ENCODE measurements around the gene RNF112.

GRCh38 chr17:19426631-19427030, 15.6 kb downstream of the RNF112 start:
- TF ChIP-seq SALL2 (tag by site-specific recombination; IDR thresholded peaks at IDR 0.05; ENCODE audit: borderline replicate concordance): no peak
- no peak for TF ChIP-seq ZEB2 (tag by site-specific recombination; IDR thresholded peaks at IDR 0.05)
- TF ChIP-seq TCF7L2 (IDR thresholded peaks at IDR 0.05; ENCODE audit: borderline replicate concordance, low read depth, low read length): no peak
- TF ChIP-seq CTCF (tag by site-specific recombination; IDR thresholded peaks at IDR 0.05): no peak
- TF ChIP-seq ZNF560 (tag by site-specific recombination; IDR thresholded peaks at IDR 0.05; ENCODE audit: borderline replicate concordance): no peak

Data from HEK293 (cell line).